ENCODE measurements around the gene FOXM1.
A peak's percentile ranks its signal among the peaks of the same experiment; 100 is the strongest.

FOXM1 gene

GRCh38 chr12:2835691-2836403 is 41.1 kb downstream of the FOXM1 start:
- no peak for DNase-seq

GRCh38 chr12:2834581-2835491 is 42.1 kb downstream of the FOXM1 start, which contains the start of gene NRIP2:
TSS of gene NRIP2 (minus strand) at chr12:2835035. CDS start at chr12:2834983, 52 bp downstream.
- DNase-seq: peak; percentile 90

- DNase-seq: no peak
Observed at GRCh38 chr12:2833810-2834209, 43.2 kb downstream of the FOXM1 start.

- no peak for DNase-seq
Observed at GRCh38 chr12:2833327-2833726, 43.6 kb downstream of the FOXM1 start.

GRCh38 chr12:2832550-2833127 is 44.3 kb downstream of the FOXM1 start:
- no peak for DNase-seq

GRCh38 chr12:2829275-2829674 is 47.7 kb downstream of the FOXM1 start:
- no peak for DNase-seq

GRCh38 chr12:2826721-2827515 is 50.1 kb downstream of the FOXM1 start:
- no peak for DNase-seq

GRCh38 chr12:2826036-2826435 is 50.9 kb downstream of the FOXM1 start:
- DNase-seq: no peak

- no peak for DNase-seq
Observed at GRCh38 chr12:2825132-2825531, 51.8 kb downstream of the FOXM1 start.

- DNase-seq: no peak
Observed at GRCh38 chr12:2824541-2824940, 52.4 kb downstream of the FOXM1 start.

- no peak for DNase-seq
Observed at GRCh38 chr12:2823483-2823882, 53.5 kb downstream of the FOXM1 start.

- no peak for DNase-seq
Observed at GRCh38 chr12:2820432-2820831, 56.5 kb downstream of the FOXM1 start.

- DNase-seq: no peak
Observed at GRCh38 chr12:2819810-2820209, 57.2 kb downstream of the FOXM1 start.

- DNase-seq: peak; percentile 61
Observed at GRCh38 chr12:2813214-2814185, 63.5 kb downstream of the FOXM1 start.

GRCh38 chr12:2812290-2813213 is 64.4 kb downstream of the FOXM1 start, which contains the start of gene ITFG2:
TSS of gene ITFG2 (plus strand) at chr12:2812668. CDS start at chr12:2812761, 93 bp downstream.
- peak; percentile 99 for DNase-seq

- DNase-seq: no peak
Observed at GRCh38 chr12:2811801-2812200, 65.2 kb downstream of the FOXM1 start.
